ENCODE measurements around the gene MAP2K3.
"Not testable (repeated sequence)": the region's sequence is repeated elsewhere in the genome, so short reads cannot be mapped to it uniquely, and the experiment has no call there.

MAP2K3 gene

GRCh38 chr17:21327921-21328320, 43.4 kb downstream of the MAP2K3 start:
- H3K27ac Mint-ChIP-seq; H3K4me1 Mint-ChIP-seq (ENCODE audit: low read depth); H3K36me3 Mint-ChIP-seq (ENCODE audit: low read depth); H3K4me3 Mint-ChIP-seq; DNase-seq; H3K9me3 Mint-ChIP-seq: not testable (repeated sequence)
- H3K27me3 Mint-ChIP-seq: peaks cover 11% of the 10 kb centered on the region

- H3K27me3 Mint-ChIP-seq: not testable (repeated sequence)
These were observed 44.3 kb downstream of the MAP2K3 start for GRCh38 chr17:21328778-21329177.

GRCh38 chr17:21330436-21331160, 46.1 kb downstream of the MAP2K3 start:
- Mint-ChIP-seq H3K4me1 (ENCODE audit: low read depth) (no peaks in the 10 kb centered on the region), H3K36me3 (ENCODE audit: low read depth) (no peaks in the 10 kb centered on the region), H3K4me3 (no peak overlapping the region), H3K27ac (no peak overlapping the region), H3K27me3 (peaks cover 4% of the 10 kb centered on the region), H3K9me3 (peaks cover 4% of the 10 kb centered on the region)
- DNase-seq: peak; percentile 17

More at GRCh38 chr17:21328778-21329177, 44.3 kb downstream of the MAP2K3 start:
- not testable (repeated sequence) for H3K4me3 Mint-ChIP-seq; H3K36me3 Mint-ChIP-seq (ENCODE audit: low read depth); DNase-seq; H3K9me3 Mint-ChIP-seq; H3K27ac Mint-ChIP-seq; H3K4me1 Mint-ChIP-seq (ENCODE audit: low read depth)

- H3K27me3 Mint-ChIP-seq: not testable (repeated sequence)
These were observed 52.2 kb downstream of the MAP2K3 start for GRCh38 chr17:21336541-21337294.

GRCh38 chr17:21337981-21338625, 53.6 kb downstream of the MAP2K3 start:
- not testable (repeated sequence) for H3K27me3 Mint-ChIP-seq; H3K4me1 Mint-ChIP-seq (ENCODE audit: low read depth); H3K4me3 Mint-ChIP-seq; H3K27ac Mint-ChIP-seq; H3K9me3 Mint-ChIP-seq; H3K36me3 Mint-ChIP-seq (ENCODE audit: low read depth)
- peak; percentile 8 for DNase-seq

More at GRCh38 chr17:21336541-21337294, 52.2 kb downstream of the MAP2K3 start:
- H3K4me1 Mint-ChIP-seq (ENCODE audit: low read depth); H3K36me3 Mint-ChIP-seq (ENCODE audit: low read depth); H3K9me3 Mint-ChIP-seq; H3K27ac Mint-ChIP-seq; H3K4me3 Mint-ChIP-seq: not testable (repeated sequence)
- peak; percentile 8 for DNase-seq

GRCh38 chr17:21339011-21339410, 54.5 kb downstream of the MAP2K3 start:
- no peaks in the 10 kb centered on the region for H3K9me3 Mint-ChIP-seq
- no peaks in the 10 kb centered on the region for H3K27me3 Mint-ChIP-seq
- DNase-seq: peak; percentile 6
- no peak overlapping the region for H3K27ac Mint-ChIP-seq
- no peaks in the 10 kb centered on the region for H3K4me1 Mint-ChIP-seq (ENCODE audit: low read depth)
- no peaks in the 10 kb centered on the region for H3K36me3 Mint-ChIP-seq (ENCODE audit: low read depth)
- H3K4me3 Mint-ChIP-seq: no peak overlapping the region

GRCh38 chr17:21339571-21339970, 55.1 kb downstream of the MAP2K3 start:
- H3K9me3 Mint-ChIP-seq; H3K4me3 Mint-ChIP-seq; H3K27ac Mint-ChIP-seq; H3K36me3 Mint-ChIP-seq (ENCODE audit: low read depth); H3K4me1 Mint-ChIP-seq (ENCODE audit: low read depth); H3K27me3 Mint-ChIP-seq: not testable (repeated sequence)
- DNase-seq: peak; percentile 15

- not testable (repeated sequence) for H3K4me3 Mint-ChIP-seq; DNase-seq; H3K4me1 Mint-ChIP-seq (ENCODE audit: low read depth); H3K36me3 Mint-ChIP-seq (ENCODE audit: low read depth); H3K27me3 Mint-ChIP-seq; H3K9me3 Mint-ChIP-seq; H3K27ac Mint-ChIP-seq
These were observed 55.9 kb downstream of the MAP2K3 start for GRCh38 chr17:21340407-21340806.

- H3K27me3 Mint-ChIP-seq; H3K4me3 Mint-ChIP-seq; H3K9me3 Mint-ChIP-seq; DNase-seq; H3K4me1 Mint-ChIP-seq (ENCODE audit: low read depth); H3K27ac Mint-ChIP-seq; H3K36me3 Mint-ChIP-seq (ENCODE audit: low read depth): not testable (repeated sequence)
These were observed 56.8 kb downstream of the MAP2K3 start for GRCh38 chr17:21341279-21341678.

GRCh38 chr17:21341925-21342540, 57.5 kb downstream of the MAP2K3 start:
- DNase-seq: peak; percentile 12
- H3K9me3 Mint-ChIP-seq; H3K27ac Mint-ChIP-seq; H3K4me1 Mint-ChIP-seq (ENCODE audit: low read depth); H3K36me3 Mint-ChIP-seq (ENCODE audit: low read depth); H3K4me3 Mint-ChIP-seq; H3K27me3 Mint-ChIP-seq: not testable (repeated sequence)

- not testable (repeated sequence) for H3K4me1 Mint-ChIP-seq (ENCODE audit: low read depth); H3K36me3 Mint-ChIP-seq (ENCODE audit: low read depth); H3K4me3 Mint-ChIP-seq; H3K27ac Mint-ChIP-seq; H3K27me3 Mint-ChIP-seq; H3K9me3 Mint-ChIP-seq
- peak; percentile 19 for DNase-seq
These were observed 58.8 kb downstream of the MAP2K3 start for GRCh38 chr17:21343061-21343949.

- peak; percentile 20 for DNase-seq
- H3K36me3 Mint-ChIP-seq (ENCODE audit: low read depth); H3K4me3 Mint-ChIP-seq: not testable (repeated sequence)
These were observed 60.3 kb downstream of the MAP2K3 start for GRCh38 chr17:21344801-21345200.

GRCh38 chr17:21345236-21345635, 60.7 kb downstream of the MAP2K3 start:
- H3K27ac Mint-ChIP-seq: no peak overlapping the region
- no peaks in the 10 kb centered on the region for H3K27me3 Mint-ChIP-seq
- no peak overlapping the region for H3K4me3 Mint-ChIP-seq
- no peaks in the 10 kb centered on the region for H3K36me3 Mint-ChIP-seq (ENCODE audit: low read depth)
- DNase-seq: peak; percentile 15
- peaks cover 1% of the 10 kb centered on the region for H3K4me1 Mint-ChIP-seq (ENCODE audit: low read depth)
- no peaks in the 10 kb centered on the region for H3K9me3 Mint-ChIP-seq

More at GRCh38 chr17:21344801-21345200, 60.3 kb downstream of the MAP2K3 start:
- H3K4me1 Mint-ChIP-seq (ENCODE audit: low read depth); H3K27ac Mint-ChIP-seq; H3K9me3 Mint-ChIP-seq; H3K27me3 Mint-ChIP-seq: not testable (repeated sequence)

GRCh38 chr17:21346107-21346506, 61.6 kb downstream of the MAP2K3 start:
- H3K4me1 Mint-ChIP-seq (ENCODE audit: low read depth); H3K4me3 Mint-ChIP-seq; H3K36me3 Mint-ChIP-seq (ENCODE audit: low read depth); DNase-seq; H3K9me3 Mint-ChIP-seq; H3K27ac Mint-ChIP-seq; H3K27me3 Mint-ChIP-seq: not testable (repeated sequence)
